SK-N-SH treated with all-trans-retinoic acid at 6 μM for 48 hours (cell line): ENCODE measurements around the gene HMGB2.

ENCODE experiments used
- BACH2 ChIP-seq: fragments of 250-450 bp; sonication (Bioruptor Pico); IDR thresholded peaks from 2 replicates; pipeline ENCODE4 v1.9.0; 2021; ENCODE audit warnings: mild to moderate bottlenecking, borderline replicate concordance
- SNAI2 ChIP-seq: fragments of 250-450 bp; sonication (Bioruptor Pico); IDR thresholded peaks from 2 replicates; pipeline ENCODE4 v1.5.0; 2020; ENCODE audit warnings: mild to moderate bottlenecking, moderate library complexity

DNA sequence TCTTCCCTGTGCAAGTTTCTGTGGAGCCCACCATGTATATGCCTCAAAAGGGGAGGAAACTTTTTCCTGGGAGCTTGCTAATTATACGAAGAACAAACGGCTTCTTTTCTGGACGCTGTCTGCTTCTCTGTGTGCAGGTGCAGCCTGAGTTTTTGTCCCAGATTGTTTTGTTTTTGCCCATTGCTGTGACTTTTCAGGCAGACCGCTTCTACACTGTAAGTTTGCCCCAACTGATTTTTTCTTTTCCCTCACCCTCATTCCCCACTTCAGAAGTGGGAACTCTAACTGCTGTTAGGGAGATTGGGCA, 51.9 kb downstream of the HMGB2 start:
- no peak for TF ChIP-seq BACH2 (CRISPR knock-in tag)
- TF ChIP-seq SNAI2 (CRISPR knock-in tag) = no peak
